HG03575 (cell line): ENCODE results near the gene ARID5A.

Experiments used
- ATAC-seq: cut with Tn5 transposase; IDR thresholded peaks from one replicate; pipeline ENCODE4 v1.9.1; 2021; ENCODE audit not compliant: unreplicated experiment, insufficient number of reproducible peaks, low FRiP score; ENCODE audit errors: extremely low read depth

ARID5A gene

DNA sequence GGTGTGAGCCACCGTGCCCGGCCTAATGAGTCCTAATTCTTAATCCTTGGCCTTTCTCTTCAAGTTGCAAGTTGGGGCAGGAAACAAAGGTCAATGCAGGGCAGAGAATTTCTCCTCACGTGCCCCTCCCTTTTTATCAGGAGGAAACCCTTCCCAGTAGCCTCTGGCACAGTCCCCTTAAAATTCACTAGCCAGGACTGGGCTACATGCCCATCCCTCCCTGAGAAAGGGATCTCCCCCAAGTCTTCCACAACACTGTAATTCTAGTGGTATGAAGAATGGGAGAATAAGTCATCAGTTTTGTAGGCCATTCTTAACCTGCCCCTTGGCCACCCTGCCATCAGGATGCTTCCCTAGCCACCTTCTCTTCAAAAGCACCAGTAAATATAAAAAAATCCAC lies 42.2 kb downstream of the ARID5A start:
- no peak for ATAC-seq

DNA sequence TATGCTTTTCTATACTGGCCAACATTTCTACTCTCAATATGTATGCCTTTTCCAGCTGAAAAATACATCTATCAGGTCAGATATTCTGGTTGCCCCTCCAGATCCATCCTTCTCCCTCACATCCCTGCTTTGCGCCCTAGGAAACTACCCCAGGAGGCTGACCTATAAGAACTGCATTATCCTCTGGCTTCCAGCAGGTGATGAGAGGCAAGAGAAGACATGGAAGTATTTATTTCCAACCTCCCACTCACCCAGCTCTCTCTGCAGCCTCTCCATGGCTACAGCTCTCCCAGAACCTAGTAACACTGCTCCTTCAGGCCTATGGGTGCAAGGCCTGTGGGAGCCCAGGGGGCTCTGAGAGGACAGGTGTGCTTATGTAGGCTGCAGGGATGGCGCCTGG lies 42.9 kb downstream of the ARID5A start:
- ATAC-seq = no peak

DNA sequence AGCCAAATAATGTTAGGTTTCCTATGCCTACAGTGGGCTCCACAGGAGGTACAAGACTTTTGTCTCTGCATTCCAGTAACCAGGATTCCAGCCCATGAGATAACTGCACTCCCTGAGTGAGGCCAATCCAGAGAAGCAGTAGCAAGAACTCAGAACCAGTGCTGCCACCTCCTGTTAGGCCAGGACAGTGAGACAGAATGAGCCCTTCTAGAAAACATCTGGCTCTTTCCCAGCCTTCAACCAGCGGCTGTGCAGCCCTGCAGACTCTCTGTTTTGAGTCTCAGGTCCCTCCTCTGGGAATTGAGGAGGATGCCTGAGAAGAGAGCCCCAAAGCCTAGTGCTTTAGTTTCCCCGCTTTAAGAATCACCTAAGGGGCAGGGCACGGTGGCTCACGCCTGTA lies 44.2 kb downstream of the ARID5A start:
- ATAC-seq = no peak

DNA sequence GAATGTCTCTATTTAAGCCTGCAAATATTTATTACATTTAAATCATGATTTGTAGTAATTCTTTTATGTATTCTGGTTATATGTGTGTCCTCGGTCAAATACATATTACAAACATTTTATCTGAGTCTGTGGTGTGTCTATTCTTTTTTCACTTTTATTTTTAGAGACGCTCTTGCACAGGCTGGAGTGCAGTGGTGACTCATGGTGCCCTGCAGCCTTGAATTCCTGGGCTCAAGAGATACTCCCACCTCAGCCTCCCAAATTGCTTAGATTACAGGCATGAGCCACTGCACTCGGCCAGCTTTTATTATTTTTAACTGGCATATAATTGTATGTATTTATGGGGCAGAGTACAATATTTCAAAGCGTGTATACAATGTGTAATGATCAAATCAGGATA lies 47.5 kb downstream of the ARID5A start:
- ATAC-seq = no peak

DNA sequence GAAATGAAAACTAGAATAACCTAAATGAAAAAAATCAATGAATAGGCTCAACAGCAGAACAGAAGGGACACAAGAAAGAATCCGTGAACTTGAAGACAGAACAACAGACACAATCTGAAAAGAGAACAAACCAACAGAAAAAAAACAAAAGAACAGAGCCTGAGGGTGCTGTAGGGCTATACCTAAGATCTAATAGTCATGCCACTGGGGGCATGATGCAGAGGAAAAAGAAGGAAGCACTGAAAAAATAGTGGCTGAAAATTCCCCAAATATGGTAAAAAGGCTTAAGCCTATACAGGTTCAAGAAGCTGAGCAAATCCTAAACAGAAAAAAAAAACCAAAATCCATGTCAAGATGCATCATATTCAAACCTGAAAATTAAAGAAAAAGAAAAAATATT lies 51.3 kb downstream of the ARID5A start:
- ATAC-seq = no peak

DNA sequence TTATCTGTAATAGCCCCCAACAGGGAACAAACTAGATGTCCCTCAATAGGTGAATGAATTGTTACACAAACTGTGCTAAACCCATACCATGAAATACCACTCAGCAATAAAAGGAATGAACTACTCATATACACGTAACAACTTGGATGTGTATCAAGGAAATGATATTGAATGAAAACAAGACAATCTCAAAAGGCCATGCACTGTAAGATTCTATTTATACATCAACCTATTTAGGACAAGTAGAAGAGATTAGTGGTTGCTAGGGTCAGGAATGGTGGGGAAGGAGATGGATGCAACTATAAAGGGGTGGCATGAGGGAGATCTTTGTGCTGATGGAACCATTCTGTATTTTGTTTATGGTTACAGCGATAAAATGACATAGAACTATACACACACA lies 54.5 kb downstream of the ARID5A start:
- ATAC-seq = no peak

DNA sequence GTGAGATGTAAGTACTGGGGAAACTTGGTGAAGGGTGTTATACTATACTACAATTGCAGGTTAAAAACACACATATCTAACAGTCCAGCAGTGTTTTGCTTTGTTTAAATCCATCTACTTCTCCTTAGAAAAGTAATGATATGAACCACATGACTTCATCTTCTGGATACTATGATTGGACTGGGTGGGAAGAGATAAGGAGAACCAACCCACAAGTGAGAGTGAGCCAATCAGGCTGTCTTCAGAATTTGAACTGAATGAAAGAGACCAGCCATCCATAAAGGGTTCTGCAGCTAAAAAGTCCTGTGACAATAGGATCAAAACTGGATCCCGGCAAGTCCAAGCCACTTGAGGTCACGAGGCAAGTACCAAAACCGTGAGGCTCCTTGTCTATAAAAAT lies 54.9 kb downstream of the ARID5A start:
- no peak for ATAC-seq

DNA sequence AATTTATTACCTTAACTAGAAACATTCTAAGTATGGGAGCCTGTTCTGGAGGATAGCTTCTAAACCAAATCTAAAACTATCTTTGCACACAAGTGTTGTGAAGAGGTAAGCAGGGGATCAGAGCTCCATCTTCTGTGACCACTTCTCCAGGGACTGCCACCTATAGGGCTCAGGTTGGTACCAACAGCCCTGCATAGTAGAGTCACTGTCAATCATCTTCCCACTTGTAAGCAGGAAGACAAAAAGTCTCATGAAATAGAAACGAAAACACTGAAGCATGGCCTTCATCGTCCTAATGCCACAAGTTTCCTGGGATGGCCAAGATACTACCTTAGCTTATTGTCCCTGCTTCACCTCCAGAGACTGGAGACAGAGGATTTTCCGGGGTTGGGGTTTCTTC lies 57.7 kb downstream of the ARID5A start:
- no peak for ATAC-seq

DNA sequence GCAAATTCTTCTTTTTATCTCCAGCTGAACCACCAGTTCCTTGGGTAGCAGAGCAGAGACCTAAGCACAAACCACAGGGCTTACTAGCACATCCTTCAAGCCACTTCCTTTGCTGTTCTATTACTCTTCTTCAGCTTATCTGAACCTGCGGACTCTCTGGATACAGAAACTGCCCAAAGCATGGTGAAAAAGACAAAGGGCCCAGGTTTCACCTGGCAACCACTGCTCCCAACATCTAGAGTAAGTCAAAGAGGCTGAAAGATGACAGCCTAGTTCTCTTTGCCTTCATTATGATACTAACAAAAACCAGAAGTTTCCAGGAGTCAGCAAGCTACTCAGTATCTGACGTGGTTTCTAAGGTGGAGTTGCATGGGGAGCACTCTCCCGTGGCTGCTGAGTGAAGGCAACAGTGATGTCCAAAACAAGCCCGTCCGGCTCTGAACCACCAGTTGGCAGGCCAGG lies 58.2 kb downstream of the ARID5A start:
- ATAC-seq = no peak

DNA sequence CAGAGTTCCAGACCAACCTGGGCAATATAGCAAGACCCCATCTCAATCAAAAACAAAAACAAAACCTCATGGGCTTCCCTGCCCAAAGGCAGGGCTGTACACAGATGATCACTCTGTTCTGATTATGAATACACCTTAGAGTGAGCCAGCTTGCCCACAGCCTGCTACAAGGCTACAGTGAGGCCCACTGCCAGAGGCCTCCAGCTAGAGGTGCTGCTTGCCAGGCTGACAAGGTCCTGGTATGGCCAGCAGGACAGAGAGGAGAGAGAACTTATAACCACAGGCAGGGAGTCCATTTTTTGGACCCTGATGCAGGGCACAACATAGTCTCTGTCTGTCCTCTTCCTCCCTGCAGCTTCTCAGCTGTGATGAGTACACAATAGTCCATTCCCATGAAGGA lies 60.0 kb downstream of the ARID5A start:
- no peak for ATAC-seq

DNA sequence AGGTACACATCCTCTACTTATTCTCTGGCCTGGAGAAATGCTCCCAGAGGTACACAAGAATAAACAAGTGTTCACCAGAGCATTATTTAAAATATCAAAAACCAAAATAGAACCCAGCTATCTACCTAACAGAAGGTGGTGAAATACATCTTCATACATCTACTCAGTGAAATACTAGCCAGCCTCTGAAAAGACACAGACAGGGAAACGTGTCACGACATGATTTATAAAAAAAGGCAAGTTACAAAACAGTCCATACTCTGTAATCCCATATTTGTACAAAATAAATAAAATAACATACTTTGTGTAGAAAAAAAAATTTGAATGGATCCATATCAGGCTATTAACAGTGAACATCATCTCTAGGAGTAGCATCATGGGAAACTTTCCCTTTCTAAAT lies 63.4 kb downstream of the ARID5A start:
- ATAC-seq = no peak

DNA sequence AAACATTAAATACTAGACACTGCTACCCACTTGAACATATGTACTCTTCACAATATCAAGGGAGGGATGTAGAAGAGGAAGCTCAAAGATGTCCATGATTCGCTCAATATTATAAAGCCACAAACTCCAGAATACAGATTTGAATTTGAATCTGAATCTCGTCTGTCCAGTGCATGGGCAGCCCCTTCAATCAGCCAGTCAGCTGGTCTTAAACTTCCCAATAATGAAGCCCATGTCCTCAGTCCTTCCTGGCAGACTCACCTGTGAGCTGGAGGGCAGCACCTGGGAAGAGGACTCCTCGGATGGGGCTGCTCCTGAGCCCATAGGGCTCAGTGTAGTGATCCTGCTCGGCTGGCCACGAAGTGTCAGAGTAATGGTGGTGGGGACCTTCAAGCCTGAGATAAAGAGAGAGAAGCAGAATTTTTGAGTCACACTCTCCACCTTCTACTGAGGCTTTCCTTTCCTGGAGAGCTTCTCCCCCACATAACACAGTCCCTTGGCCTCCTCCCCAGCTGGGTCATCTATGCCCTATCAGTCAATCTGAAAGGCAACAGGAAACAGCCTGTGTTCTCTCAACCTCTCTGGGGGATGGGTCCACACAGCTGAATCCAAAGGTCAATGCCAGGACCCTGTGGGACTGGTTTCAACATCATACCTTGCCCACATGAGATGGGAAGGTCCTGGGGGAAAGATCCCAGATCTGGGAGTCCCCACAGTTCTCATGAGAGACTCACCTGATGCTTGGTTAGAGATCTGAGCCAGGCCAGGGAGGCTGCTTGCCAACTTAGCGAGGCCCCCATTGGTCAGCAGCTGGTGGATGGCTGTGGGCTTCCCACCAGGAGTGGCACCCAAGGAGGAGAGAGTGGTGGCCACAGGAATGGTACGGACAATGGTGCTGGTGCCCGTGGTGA lies 65.1 kb downstream of the ARID5A start:
- no peak for ATAC-seq
